Epithelial cell of esophagus (primary cell): ENCODE data around the gene OBSL1.

Experiments
- DNase-seq: peaks from one replicate; pipeline ENCODE4 v3.0.0; 2010; ENCODE audit warnings: low read depth
- H3K4me3 ChIP-seq: 2 replicates; pipeline ENCODE4 v1.5.1; 2011; ENCODE audit warnings: mild to moderate bottlenecking, low read length, control low read depth
- TF ChIP-seq, protein P1 (sequence below): IDR thresholded peaks from 2 replicates; pipeline ENCODE4 v1.5.1; 2011; ENCODE audit warnings: low read depth, mild to moderate bottlenecking, low read length, control low read depth, inconsistent platforms; ENCODE audit not compliant: insufficient read depth; ENCODE audit errors: missing control alignments

The OBSL1 gene

DNA sequence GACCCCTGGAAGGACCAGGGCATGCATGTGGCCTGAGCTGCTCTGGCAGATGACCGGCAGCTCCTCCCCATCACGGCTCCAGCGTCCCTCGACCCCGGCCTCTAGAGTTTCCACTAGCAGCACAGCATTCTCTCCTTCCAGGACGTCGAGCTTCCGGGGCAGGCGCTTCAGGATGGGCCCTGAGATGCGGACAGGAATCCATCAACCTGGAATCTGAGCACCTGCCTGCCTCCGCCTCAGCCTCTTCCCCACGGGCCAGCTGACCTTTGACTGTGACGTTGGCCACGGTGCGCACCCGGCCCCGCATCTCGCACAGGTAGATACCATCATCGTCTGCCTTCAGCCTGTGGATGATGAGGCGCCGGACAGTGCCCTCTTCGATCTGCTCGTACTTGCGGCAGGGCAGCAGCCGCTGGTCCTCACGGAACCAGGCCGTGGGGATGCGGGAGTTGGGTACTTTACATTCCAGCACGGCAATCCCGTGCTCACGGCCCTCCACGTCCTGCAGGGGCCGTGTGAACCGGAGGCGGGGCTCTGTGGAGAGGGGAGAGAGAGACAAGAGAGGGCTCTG, 3.5 kb downstream of the OBSL1 start:
- no peak for DNase-seq
- TF ChIP-seq, protein P1, sequence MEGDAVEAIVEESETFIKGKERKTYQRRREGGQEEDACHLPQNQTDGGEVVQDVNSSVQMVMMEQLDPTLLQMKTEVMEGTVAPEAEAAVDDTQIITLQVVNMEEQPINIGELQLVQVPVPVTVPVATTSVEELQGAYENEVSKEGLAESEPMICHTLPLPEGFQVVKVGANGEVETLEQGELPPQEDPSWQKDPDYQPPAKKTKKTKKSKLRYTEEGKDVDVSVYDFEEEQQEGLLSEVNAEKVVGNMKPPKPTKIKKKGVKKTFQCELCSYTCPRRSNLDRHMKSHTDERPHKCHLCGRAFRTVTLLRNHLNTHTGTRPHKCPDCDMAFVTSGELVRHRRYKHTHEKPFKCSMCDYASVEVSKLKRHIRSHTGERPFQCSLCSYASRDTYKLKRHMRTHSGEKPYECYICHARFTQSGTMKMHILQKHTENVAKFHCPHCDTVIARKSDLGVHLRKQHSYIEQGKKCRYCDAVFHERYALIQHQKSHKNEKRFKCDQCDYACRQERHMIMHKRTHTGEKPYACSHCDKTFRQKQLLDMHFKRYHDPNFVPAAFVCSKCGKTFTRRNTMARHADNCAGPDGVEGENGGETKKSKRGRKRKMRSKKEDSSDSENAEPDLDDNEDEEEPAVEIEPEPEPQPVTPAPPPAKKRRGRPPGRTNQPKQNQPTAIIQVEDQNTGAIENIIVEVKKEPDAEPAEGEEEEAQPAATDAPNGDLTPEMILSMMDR: no peak

DNA sequence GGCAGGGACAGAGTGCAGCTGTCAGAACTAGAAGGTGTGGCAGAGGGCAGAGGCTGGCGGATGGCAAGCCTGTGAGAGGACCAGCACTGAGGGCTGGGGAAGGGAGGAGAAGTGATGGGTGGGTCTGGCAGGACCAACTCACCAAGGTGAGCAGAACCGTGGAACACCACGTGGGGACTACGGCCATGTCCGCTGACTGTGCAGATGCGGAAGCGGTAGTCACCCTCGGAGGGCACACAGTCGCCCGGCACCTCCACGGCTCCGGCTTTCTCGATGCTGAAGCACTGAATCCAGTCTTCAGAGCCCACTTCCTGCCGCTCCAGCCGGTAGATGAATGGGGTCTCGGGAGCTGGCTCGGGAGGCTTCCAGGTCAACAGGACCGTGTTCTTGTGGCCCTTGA, 4.2 kb downstream of the OBSL1 start:
- no peak overlapping the region for H3K4me3 ChIP-seq
- TF ChIP-seq, protein P1: no peak
- no peak for DNase-seq

More for the DNA sequence above, 3.5 kb downstream of the OBSL1 start:
- no peak overlapping the region for H3K4me3 ChIP-seq

DNA sequence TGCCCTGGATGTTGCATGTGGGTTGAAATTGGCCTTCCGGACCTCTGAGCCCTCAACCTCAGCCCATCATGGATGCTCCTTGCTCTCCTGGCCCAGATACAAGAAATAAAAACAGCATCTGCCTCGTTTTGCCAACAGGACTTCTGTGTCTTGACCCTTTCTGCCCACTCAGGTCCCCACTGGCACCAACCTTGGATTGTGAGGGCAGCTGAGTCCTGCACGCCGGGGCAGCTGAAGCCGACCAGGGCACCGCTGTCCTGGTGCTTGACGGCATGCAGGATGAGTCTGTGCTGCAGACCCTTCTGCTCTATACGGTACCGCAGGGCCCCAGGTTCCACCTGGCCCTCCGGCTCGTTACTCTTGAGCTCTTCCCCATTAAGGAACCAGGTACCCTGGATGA, 4.7 kb downstream of the OBSL1 start:
- H3K4me3 ChIP-seq: no peak overlapping the region
- no peak for DNase-seq
- TF ChIP-seq, protein P1: no peak

DNA sequence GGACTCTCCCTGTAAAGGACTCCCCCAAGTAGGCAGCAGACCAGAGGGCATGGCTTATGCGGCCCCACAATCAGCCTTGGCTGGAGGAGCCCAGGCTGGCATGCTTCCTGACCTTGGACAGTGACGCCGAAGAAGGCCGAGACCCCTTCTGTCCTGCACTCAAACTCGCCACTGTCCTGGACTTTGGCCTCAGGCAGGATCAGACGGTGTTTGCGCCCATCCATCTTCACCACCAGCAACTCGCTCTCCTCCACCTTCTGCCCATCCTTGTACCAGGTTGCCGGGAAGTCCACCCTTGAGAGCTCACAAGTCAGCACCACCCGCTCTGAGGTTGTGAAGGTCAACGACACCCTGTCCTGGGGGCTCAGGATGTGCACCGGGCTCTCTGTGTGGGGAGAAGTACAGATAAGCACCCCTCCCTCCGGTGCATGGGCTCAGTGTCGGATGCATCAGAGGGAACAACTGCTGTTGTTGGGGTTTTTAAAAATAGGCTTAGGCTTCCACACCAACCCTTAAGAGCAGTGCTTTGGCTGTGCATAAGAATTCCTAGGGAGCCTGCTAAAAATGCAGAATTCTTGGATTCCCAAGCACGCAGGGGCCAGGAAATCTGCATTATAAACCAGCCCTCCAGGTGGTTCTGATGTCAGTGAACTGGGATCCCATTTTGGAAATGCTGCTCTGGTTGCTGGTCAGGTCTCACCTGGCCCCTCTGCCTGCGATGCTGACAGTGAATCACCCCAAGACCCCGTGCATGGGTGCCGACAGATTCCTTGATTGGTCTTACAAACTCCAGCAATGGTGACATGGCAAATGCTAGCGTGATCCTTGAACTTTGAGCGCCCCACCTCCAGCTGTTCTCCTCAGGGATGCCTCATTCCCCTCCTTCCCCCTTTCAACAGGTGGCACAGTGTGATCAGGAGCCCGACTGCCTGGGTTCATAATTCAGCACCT, 5.9 kb downstream of the OBSL1 start:
- TF ChIP-seq, protein P1: no peak
- DNase-seq: no peak
- no peak overlapping the region for H3K4me3 ChIP-seq

DNA sequence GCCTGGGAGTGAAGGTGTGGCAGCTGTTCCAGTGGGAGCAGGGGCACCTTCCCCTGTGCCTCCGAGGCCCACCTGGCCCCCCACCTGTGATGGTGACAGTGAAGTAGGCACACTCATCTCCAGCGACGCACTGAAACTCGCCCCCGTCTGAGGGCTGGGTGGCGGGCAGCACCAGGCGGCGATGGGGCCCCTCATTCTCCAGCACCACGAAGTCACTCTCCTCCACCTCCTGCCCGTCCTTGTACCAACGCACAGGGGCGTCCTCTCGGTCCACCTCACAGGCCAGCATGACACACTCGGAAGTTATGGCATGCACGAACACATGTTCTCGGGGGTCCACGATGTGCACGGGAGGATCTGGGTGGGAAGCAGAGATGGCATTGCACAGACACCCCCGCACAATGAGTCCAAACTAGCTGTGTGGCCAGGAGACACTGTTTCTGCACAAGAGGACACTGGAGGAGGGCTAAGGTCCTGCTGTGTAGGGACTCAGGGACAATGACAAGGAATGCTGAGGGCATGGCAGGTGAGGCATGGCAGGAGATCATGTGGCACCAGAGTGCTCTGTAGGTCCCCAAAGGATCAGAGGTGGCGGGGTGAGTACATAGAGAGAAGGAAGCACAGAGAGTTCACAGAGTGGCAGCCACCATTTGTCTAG, 7.9 kb downstream of the OBSL1 start:
- H3K4me3 ChIP-seq: no peak overlapping the region
- DNase-seq: no peak
- TF ChIP-seq, protein P1: no peak

DNA sequence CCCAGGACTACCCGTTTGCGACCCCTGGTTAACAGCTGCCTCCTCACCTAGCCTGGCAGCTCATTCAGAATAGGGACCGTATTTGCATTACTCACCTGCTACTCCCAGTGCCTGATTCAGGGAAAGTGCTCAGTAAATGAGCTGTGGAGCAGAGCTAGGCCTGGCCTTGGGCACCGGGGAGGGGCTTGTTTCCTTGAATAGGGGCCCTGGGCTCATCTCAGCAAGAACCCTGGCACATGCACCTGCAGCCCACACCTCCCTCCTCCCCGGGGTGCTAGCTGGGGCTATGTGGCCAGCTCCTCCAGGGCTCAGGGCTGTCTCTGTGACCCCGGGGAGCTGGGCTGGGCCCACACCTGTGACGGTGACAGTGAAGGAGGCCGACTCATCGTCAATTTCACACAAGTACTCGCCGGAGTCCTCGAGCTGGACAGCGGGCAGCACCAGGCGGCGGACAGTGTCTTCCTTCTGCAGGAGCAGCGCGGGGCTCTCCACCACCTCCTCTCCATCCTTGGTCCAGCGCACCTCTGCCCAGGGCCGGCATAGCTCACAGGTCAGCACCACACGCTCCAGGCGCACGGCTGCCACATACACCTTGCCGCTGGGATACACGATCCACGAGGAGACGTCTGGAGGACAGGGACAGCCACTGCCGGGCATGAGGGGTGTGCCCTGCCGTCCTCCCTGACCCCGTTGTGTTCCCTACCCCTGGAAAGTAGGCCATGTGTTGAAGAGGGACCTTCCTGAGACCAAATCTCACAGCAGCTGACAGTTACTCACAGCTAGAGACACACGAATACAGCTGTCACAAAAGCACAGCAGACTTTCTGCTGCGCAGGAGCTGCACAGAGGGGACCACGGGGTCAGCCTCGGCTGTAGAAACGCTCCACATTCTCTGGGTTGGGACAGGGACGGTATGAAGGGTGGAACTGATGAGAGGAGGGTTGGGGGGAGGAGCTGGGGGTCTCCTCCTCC, 9.0 kb downstream of the OBSL1 start:
- no peak overlapping the region for H3K4me3 ChIP-seq
- TF ChIP-seq, protein P1: no peak
- no peak for DNase-seq
